DMS53 treated with DMSO at 0.1 percent for 48 hours (cell line): ENCODE data around the gene MOB3A.

ENCODE experiments used
- DNase-seq: peaks from one replicate; lab custom pipeline; 2025; ENCODE audit not compliant: unreplicated experiment; lab: John Stamatoyannopoulos, UW

MOB3A gene

DNA sequence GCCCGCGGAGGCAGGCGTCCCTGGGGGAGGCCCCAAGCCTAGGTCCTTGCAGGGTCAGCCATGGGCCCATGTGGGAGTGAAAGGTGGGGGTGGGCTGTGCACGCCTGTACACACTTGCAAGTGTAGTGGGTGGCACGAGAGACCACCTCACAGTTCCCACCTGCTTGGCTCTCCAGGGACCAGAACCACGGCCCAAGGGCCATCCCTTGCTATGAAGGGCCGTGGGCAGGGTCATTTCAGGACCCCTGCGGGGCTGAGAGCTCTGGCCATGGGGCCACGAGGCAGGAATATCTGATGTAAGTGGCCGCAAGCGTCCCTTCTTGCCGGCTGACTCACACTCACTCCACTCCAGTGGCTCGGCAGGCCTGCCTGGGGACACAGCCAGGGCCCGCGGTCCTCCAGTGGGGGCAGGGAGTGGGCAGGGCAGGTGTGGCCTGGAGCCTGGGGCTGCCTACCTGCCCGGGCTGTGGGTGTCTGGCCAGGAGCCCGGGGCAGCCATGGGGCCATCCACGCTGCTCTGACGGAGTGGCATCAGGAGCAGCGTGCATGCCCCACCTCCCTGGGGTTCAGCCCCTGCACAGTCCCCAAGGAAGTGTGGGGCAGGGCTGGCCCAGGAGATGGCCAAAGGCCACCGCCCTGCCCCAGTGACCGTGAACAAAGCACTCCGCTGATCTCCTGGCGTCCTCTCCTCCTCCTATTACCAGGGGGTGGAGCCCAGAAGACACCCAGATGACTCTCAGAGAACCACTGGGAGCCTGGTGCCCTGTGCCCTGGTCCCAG is 36.5 kb downstream of the MOB3A start:
- DNase-seq, result peak; percentile 84

DNA sequence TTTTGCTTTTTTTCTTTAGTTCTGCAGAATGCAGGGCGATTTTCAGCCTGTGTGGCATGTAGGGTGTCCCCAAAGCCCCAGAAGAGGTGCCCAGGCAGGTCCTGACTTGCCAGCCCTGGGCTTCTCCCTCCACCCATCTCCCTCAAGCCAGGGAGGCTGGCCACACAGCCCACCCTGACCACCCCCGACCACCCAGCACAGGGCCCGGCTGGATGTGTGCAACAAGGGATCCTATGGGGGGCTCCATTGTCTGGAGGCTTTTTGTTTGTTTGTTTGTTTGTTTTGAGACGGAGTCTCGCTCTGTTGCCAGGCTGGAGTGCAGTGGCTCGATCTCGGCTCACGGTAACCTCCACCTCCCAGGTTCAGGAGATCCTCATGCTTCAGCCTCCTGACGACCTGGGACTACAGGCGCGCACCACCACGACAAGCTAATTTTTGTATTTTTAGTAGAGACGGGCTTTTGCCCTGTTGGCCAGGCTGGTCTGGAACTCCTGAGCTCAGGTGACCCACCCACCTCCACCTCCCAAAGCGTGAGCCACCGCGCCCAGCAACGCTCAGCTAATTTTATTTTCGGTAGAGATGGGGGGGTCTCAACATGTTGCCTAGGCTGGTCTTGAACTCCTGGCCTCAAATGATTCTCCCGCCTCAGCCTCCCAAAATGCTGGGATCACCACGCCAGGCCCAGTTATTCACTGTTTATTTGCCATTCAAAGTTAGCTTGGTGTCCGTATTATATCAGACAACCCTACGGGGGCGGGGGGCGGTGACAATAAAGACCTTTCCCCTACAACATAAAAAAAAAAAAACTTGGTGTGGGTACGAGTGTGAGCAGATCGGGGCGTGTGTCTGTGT is 37.3 kb downstream of the MOB3A start:
- no peak for DNase-seq

DNA sequence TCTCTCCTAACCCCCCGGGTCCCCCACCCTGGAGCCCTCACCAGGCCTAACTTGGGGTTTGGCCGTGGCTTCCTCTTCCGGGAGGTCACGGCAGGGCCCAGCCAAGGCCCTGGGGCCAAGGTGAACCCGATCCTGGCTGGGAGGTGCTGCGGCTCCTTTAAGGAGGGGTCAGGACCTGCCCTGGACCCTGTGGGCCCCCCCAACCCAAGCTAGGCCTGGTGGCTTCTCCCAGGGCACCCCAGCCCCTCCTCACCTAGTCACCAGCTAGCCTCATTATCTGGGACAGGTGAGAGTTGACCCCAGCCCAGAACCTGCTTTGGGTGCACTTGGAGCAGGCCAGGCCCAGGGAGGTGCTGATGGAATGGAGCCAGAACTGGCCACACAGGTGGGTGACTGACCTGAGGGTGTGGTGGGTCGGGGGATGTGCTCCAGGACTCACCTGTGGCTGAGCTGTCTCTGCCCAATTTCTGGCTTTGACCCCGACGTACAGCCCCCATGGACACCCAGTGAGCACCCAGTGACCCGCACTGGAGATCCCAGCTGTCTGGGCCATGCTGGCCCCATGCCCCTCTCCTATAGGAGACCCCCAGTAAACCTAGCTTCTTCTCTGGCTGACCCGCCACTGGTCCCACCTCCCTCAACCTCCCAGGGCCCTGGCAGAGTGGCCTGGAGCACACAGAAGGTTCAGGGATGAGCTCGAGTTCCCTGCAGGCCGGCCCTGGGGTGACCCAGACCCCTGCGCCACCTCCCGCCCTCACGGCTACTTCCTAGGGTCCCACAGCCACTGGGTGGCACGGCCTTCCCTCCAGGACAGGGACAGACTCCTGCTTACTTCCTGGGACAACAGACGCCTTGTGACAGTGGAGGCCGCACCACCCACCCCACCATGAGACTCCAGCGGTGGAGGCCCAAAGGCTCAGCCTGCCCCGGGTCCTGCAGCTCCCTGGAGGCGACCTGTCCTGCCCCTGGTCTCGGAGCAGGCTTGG is 38.3 kb downstream of the MOB3A start:
- no peak for DNase-seq

DNA sequence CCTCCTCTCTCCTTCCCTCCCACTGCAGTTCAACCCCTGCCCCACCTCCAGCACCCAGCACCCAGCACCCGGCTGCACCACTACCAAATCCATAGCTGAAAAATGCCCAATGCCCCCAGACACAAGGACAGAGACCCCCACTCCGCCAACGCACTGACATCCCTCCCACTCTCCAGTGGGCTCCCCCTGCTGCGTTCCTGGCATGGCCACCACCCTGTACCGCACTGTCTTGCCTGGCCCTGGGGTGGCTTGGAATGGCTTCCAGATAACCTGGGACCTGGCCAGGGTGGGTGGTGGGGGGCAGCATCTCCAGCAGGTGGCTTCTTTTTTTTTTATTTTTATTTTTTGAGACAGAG is 39.3 kb downstream of the MOB3A start:
- no peak for DNase-seq

DNA sequence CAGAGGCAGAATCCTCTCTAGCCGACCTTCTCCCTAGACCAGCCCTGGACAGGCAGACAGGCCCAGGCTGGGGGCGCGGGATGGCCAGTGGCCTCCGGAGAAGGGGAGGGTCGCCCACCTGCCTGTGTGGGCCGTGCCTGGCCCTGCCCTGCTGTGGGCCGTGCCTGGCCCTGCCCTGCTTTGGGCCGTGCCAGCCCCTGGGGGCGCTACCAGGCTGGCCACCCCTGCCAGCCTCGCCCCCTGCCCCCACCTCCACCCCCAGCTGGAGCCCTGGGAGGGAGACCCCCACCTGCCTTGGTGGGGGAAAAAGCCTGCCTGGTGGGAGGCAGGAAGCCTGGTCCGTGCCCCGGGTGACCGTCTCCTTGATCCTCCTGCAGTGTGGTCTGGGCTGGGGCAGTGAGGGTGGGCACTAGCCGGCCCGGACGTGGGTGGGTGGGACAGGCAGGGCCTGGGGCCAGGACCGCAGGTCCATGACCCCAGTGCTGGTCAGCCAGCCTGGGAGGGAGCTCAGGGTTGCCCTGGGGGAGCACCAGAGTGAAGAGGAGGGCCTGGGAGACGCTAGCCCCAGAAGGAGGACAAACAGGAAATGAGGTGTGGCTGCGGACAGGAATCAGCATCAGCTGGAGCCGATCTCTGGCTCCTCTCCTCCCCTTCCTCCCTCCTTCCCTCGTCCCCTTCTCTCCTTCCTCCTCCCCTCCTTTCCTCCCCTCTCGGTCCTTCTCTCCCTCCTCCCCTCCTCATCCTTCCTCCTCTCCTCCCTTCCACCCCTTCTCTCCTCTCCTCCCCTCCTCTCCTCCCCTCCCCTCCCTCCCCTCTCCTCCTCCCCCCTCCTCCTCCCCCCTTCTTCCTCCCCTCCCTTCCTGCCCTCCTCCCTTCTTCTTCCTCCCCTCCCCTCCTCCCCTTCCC is 39.9 kb downstream of the MOB3A start:
- DNase-seq, result peak; percentile 45

DNA sequence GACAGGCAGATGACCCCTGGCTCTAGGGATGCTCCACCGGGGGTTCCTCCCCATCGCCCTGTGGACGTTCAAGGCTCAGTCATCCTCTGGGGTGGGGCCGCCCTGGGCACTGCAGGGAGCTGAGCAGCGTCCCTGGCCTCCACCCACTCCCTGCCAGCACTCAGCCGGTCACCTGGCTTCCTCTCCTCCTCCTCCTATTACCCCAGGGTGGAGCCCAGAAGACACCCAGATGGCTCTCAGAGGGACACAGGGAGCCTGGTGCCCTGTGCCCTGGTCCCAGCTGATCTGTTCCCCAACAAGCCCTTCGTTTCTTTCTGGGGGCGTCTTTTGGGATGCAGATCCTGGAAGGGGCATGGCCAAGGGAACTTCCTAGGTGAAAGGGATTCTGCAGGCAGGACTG is 41.4 kb downstream of the MOB3A start:
- DNase-seq, result no peak

DNA sequence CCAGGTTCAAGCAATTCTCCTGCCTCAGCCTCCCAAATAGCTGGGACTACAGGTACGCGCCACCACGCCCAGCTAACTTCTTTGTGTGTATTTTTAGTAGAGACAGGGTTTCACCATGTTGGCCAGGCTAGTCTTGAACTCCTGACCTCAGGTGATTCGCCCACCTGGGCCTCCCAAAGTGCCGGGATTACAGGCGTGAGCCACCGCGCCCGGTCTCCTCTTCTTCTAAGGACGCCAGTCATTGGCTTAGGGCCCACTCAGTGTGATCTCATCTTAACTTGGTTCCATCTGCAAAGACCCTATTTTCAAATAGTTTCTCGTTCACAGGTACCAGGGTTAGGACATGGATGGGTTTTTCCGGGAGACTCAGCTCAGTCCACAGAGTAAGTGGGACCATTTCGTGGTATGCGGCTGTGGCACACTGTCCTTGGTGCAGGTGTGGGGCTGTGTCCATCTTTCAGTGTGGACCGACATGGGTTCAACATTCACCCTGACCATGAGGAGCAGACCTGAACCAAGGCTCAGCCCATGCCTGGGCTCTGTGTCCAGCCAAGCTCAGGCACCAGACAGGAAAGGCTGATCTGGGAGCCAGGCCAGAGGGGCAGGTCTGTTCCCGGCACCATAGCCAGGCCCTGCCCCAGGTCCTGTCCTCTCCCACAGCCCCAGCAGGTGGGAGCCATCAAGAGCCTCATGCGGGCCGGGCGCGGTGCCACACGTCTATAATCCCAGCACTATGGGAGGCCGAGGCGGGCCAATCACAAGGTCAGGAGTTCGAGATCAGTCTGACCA is 42.3 kb downstream of the MOB3A start:
- DNase-seq, result no peak

DNA sequence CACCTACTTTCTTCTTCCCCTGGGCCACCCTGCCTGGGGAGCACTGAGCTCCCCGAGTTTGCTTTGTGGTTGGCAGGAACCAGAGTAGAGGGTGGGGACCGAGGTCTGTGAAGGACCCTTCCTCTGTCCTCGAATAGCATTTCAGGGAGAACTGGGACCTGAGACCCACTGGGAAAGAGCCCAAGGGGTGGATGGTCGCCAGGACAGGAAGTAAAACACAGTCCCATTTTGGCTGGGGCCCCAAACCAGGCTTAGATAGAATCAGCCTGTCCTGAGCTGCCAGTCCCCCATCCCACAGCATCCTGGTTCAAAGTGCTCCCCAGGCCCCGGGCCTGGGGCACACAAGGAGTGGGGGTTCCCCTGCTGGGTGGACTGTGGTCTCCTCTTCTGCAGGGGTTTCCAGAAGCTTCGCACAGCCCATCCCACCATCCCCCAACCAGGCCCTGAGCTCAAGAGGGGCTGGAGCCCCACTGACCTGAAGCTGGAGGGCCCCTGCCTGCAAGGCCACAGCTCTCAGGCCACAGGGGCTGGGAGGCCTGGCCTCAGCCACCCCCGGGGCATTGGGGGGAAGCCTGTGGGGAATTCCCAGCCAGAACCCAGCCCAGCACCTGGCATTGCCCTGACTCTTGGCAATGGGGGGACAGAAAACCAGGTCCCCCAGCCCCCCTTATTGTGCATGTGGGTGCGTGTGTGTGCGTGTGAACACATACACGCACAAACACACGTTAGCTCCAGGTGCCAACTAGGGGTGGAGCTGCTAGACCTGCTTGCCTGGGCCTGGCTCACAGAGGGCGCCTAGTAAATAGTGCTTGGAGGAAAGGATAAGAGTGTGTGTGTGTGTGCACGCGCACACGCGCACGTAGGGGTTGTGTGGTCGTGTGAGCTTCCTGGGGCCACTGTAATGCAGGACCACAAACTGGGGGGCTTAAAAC is 44.1 kb downstream of the MOB3A start:
- DNase-seq, result no peak

DNA sequence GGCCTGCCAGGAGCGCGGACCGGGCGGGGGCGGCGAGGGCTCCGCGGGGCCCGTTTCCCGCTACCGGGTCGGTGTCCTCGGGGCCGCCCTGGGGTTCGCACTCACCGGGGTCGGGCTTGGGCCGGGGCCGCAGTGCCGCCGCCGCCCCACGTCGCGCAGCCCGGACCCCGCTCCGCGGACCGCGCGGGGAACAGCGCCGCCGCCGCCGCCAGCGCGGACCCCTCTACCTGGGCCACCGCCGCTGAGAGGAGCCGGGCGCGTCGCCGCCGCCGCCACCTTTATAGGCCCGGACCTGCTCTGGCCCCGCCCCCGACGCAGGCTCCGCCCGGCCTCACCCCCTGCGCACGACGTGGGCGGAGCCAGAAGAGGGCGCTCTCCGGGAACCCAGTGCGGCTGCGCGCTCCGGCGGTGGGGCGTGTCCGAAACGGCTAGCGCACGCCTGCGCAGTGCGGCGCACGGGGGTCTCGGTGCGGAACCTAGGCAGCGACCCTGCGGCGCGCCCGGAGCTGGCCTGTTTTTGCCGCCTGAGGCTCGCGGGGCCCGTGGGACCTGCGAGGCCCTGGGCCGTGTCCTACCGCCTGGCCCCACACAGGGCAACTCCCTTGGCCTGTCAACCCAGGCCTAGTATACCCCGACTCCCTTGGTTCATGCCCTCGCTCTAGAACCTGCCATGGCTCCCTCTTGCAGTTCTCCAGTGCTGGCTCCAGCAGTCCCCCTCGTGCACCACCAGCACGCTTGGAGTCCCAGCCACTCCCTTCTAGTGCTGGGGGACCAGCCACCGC is 44.9 kb downstream of the MOB3A start, which contains the start of gene MKNK2:
TSS of gene MKNK2 (minus strand) at position 254 of the 782 bp plus-strand sequence. CDS start 393 bp downstream, outside the sequence.
- DNase-seq, result peak; percentile 31

DNA sequence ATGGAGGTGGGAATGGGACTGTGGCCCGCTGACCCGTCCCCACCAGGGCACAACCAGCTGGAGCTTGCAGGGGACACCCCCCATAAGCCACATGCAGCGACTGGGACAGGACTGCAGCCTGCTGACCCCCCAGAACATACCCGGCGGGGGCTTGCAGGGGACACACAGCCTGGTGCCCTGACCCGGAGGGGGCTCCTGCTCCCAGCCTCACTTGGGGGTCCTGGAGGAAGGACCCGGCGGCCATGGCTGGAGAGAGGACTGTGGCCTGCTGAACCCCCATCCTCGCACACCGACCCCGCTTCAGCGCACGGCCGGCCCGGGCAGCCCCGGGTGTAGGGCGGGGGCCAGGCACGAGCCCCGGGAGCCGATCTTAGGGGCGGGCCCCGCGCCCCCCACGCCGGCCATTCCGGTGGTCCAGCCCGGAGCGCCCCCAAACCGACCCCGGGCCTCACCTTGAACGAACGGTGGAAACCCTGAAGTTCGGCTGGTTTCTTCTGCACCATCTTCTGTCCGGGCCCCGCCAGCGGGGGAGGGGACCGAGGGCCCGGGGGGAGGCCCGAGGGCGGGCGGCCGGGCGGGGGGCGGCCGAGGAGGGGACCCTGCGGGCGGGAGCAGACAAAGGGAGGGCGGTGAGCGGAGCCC is 45.7 kb downstream of the MOB3A start:
- no peak for DNase-seq

DNA sequence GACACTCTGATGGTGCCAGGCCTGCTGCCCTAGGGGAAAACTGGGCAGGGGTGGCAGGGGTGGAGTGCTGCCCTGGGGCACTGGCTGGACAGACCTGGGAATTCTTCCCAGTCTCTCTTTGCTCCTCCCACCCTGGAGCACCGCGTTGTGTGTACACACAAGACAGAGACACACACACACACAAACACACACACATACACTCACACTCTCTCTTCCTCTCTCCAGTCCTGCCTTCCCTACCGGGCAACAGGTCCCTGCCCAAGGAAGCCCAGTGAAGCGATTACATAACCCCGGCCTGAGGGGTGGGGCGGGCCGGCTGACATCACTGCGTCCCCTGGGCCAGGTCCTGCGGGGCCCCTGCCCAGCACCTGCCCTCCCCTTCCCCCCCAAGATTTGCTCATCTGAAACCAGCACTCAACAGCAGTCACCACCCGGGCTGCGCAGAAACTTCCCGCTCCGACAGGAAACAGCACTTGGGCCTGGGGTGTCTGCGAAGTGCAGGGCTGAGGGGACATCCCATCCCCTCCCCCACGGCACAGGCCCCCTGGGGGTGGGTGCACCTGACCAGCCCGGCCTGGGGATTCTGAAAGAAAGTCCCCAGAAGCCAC is 46.3 kb downstream of the MOB3A start:
- DNase-seq, result peak; percentile 65

DNA sequence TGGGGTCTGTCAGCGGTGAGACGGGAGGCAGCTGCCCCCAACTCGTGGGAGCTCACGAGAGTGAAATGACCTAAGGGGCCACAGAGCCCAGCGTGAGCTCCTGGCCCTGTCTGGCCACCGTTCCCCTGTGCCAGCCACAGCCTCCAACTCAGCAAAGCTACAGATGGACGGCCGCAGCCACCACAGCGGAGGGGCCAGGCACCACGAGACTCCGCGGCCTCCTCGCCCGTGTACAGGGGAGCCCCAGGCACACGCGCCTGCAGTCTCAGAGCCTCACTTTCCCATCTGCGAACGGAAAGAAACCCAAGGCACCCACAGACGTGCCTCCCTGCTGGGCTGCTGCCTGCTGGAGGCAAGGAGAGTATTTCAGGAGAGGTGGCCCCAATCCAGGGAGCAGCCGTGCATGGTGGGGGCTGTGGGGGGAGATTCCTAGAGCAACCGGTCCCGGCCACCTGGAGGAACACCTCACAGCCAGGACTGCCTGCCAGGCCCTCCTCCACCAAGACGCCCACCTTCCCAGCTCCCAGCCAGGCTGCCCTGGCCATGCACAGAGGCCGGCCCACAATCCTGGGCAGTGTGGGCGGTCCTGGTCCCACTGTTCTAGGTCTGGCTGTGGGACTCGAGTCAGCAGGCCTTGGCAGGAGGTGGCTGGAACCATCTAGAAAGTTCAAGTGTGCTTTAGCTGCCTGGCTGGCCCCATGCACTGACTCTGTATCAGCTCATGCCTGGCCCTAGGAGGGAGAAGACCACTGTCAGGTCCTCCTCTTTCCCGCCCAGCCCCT is 47.0 kb downstream of the MOB3A start:
- DNase-seq, result no peak

DNA sequence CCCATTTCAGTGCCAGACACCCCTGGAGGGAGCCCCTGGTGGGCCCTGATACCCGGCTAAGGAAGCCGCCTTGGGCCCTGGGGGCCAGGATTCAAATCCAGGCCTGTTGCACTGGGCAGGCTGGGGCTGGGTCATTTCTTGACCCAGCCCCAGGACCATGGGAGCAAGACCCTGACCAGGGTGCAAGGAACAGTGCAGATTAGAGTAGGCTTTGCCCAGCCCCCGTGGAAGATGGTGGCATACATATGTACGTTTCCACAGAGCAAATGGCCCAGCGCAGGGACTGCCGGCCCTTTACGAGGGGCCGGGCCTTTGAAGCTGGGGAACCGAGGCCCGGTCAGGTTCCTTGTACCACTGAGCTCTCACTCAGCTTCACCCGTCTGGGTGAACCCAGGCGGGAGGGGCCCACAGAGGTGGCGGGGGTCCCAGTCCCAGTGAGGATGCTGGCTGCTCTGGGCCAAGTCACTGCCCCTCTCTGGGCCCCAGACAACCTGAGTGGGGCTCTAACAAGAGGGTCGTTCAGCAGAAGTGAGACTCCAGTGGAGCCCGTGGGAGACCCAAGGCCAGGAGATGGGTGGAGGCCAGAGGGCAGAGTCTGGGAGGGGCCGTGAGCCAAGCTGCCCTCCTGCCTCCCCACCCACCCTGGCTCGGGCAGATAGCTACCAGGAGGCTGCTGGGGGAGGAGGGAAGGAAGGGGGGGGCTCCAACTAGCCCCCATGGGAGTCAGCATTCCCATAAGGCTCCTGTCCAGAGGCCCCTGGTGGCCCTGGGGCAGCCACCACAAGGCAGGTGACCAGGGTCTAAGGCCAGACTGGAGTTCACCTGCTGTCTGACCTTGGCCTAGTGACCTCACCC is 47.8 kb downstream of the MOB3A start:
- DNase-seq, result no peak

DNA sequence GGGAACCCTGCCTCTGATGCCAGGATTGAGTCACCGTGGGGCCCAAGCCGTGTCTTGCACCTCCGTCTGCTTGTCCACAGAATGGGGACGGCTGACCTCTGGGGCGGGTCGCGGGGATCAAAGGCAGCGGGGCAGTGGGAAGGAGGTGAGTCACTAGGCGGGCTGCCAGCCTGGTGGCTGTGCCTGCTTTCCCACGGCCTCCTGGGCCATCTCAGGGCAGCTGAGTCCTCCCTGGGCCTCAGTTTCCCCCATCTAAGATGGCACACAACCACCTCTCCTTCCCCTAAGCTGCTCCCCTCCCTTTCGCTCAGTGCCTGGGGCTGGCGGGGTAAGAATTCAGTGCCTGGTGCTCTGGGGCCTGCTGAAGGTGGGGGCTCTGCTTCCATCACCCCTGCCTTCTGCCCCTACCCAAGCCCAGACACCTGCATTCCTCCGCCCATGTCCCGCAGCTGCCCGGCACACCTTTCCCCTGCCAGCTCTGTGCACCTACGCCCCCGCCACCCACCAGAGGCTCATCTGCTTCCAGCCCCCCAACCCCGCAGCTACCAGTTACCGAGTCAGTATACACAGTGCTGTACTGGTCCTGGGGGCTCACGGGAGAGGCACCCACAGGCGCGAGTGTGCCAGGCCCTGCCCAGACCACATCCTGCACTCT is 48.5 kb downstream of the MOB3A start:
- no peak for DNase-seq
